Mucosa of descending colon (tissue), 3 donors: ENCODE measurements around the gene PAWR. TPM values are rescaled to one million over a fixed set of nuclear protein-coding genes. Genes with fewer than 3 reads are reported as not detected.
"Not testable (repeated sequence)": the region's sequence is repeated elsewhere in the genome, so short reads cannot be mapped to it uniquely, and the experiment has no call there.

Experiments used
- ATAC-seq: fragments of 200-7000 bp; cut with Tn5 transposase; one replicate; pipeline ENCODE4 v1.9.1; 2020; ENCODE audit warnings: mild to moderate bottlenecking, moderate library complexity
- DNase-seq, 3 donors: peaks; one replicate each; pipeline ENCODE4 v3.0.0-alpha.2; 2020
- H3K36me3 ChIP-seq: fragments of 200-600 bp; one replicate; pipeline ENCODE4 v1.8.0; 2021; ENCODE audit warnings: low read depth, mild to moderate bottlenecking
- H3K4me1 ChIP-seq: fragments of 200-600 bp; one replicate; pipeline ENCODE4 v1.8.0; 2021; ENCODE audit warnings: low read depth, mild to moderate bottlenecking
- H3K4me3 ChIP-seq: fragments of 200-600 bp; one replicate; pipeline ENCODE4 v1.8.0; 2021; ENCODE audit warnings: mild to moderate bottlenecking
- H3K9me3 ChIP-seq: fragments of 200-600 bp; one replicate; pipeline ENCODE4 v1.8.0; 2021; ENCODE audit warnings: mild to moderate bottlenecking
- CTCF ChIP-seq: fragments of 200-600 bp; IDR thresholded peaks from one replicate; pipeline ENCODE4 v1.8.0; 2022; ENCODE audit warnings: antibody characterized with exemption, mild to moderate bottlenecking
- intact Hi-C, 2 donors: fragments of 100-400 bp; cut with DNase I in 1 of 2; cut with micrococcal nuclease in 1 of 2; formaldehyde crosslinking; loops; one replicate each; pipeline versions ENCODE4 v1.11.0 to v1.11.1; 2022; cut with DNase I, micrococcal nuclease
- total RNA-seq, 3 donors: library from RNA; stranded (reverse); fragmentation: NEBNext Ultra II Directional in 2 of 3; extraction: Animal tissue kit (Norgen Biotek cat#: 25700) in 2 of 3; gene quantifications; one replicate each; pipeline versions ENCODE4 v1.2.1 to v1.2.4, GENCODE V29; 2021 to 2023
- donor health status: DM: no; HTN: no; CAD: no; lungs with moderate emphysema.
- donor health status: DM: no; HTN: no; CAD: no.
- donor health status: DM: no; HTN: yes; CAD: no.

PAWR gene
- total RNA-seq, 3 donors from 2014 or later: 93.0 to 170 (median 126) TPM

- intact Hi-C loops: no loop called here
- H3K9me3 ChIP-seq: no peaks in the 10 kb centered on the region
- no peak for ATAC-seq
These were observed 55.1 kb downstream of the PAWR start for GRCh38 chr12:79635676-79636075.

GRCh38 chr12:79634957-79635471 lies 55.8 kb downstream of the PAWR start:
- H3K4me3 ChIP-seq: no peak overlapping the region

More at GRCh38 chr12:79635676-79636075, 55.1 kb downstream of the PAWR start:
- no peak overlapping the region for H3K4me3 ChIP-seq
- no peaks in the 10 kb centered on the region for H3K36me3 ChIP-seq
- no peak for DNase-seq
- no peak for TF ChIP-seq CTCF
- H3K4me1 ChIP-seq: no peaks in the 10 kb centered on the region

GRCh38 chr12:79629561-79629960 lies 61.2 kb downstream of the PAWR start:
- DNase-seq: no peak
- intact Hi-C loops: no loop called here
- no peak for TF ChIP-seq CTCF
- H3K9me3 ChIP-seq: no peaks in the 10 kb centered on the region
- no peaks in the 10 kb centered on the region for H3K36me3 ChIP-seq
- ATAC-seq: no peak
- H3K4me3 ChIP-seq: no peak overlapping the region
- H3K4me1 ChIP-seq: no peaks in the 10 kb centered on the region

More at GRCh38 chr12:79634957-79635471, 55.8 kb downstream of the PAWR start:
- intact Hi-C loops: no loop called here
- Histone ChIP-seq H3K4me1 (no peaks in the 10 kb centered on the region), H3K9me3 (no peaks in the 10 kb centered on the region), H3K36me3 (no peaks in the 10 kb centered on the region)
- no peak for DNase-seq
- no peak for ATAC-seq
- TF ChIP-seq CTCF: no peak

GRCh38 chr12:79626735-79627134 lies 64.0 kb downstream of the PAWR start:
- H3K4me3 ChIP-seq, H3K36me3 ChIP-seq, H3K4me1 ChIP-seq, intact Hi-C loops, ATAC-seq, DNase-seq, H3K9me3 ChIP-seq: not testable (repeated sequence)

- ATAC-seq (no peak), DNase-seq (no peak)
- Histone ChIP-seq H3K4me1 (no peaks in the 10 kb centered on the region), H3K9me3 (no peaks in the 10 kb centered on the region), H3K4me3 (no peak overlapping the region), H3K36me3 (no peaks in the 10 kb centered on the region)
- no peak for TF ChIP-seq CTCF
- intact Hi-C loops: no loop called here
These were observed 66.4 kb downstream of the PAWR start for GRCh38 chr12:79624378-79624777.

- Histone ChIP-seq H3K4me3 (no peak overlapping the region), H3K9me3 (no peaks in the 10 kb centered on the region), H3K4me1 (no peaks in the 10 kb centered on the region), H3K36me3 (no peaks in the 10 kb centered on the region)
- TF ChIP-seq CTCF: no peak
- DNase-seq (no peak), ATAC-seq (no peak)
- intact Hi-C loops: no loop called here
These were observed 70.7 kb downstream of the PAWR start for GRCh38 chr12:79619872-79620562.
